ENCODE measurements around the gene MYO1F.

DNA sequence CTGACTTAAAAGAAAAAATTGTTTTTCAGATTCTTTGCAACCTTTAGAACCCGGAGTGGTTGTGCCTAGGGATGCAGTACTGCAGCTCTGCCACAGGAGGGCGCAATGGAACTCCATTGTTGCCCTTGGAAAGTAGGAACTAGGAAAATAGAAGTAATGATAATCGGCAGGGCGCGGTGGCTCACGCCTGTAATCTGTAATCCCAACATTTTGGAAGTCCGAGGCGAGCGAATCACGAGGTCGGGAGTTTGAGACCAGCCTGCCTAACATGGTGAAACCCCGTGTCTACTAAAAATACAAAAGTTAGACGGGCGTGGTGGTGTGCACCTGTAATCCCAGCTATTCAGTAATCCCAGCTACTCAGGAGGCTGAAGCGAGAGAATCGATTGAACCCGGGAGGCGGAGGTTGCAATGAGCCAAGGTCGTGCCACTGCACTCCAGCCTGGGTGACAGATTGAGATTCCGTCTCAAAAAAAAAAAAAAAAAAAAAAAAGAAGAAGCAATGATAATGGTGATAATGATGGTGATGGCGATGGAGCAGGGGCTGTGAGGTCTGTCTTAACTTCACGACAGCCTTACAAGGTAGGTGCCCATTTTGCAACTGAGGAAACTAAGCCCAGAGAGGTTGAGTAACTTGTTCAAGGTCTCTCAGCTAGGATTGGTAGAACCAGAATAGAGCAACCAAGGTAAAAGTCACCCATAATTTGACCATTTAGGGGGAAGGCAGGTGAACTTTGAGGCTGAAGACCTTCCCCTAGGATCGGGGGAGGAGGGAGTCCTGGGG is 38.8 kb upstream of the MYO1F start:
- no peak for TF ChIP-seq POLR2A (IDR thresholded peaks at IDR 0.05; ENCODE audit: low read depth, low read length)
- no peak for TF ChIP-seq POLR2AphosphoS5 (IDR thresholded peaks at IDR 0.05; ENCODE audit: low read depth, low read length)

Data from GM12892 (cell line).